ENCODE results near the gene CCDC82.
A peak's percentile ranks its signal among the peaks of the same experiment; 100 is the strongest.

The CCDC82 gene

DNA sequence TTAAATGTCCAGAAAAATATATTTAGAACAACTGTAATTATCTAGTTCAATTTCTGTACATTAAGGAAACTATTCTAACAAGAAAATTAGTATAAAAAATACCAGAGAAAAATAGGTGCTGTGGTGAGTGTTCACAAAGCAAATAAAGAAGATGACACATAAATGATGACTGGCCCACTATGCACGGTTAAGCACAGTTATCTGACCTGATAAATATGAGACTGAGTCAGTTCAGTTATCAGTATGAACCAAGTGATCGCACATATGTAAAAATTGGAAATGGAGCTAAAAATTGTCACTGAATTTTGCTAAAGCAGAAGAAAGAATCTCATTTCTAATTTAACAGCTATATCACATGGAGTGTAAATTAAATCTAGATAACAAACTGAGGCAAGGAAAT is 27.9 kb downstream of the CCDC82 start:
- Histone ChIP-seq H3K4me1 (ENCODE audit: insufficient read depth, low read length) (no peaks in the 10 kb centered on the region), H3K9ac (ENCODE audit: low read length) (no peak overlapping the region), H3K36me3 (ENCODE audit: insufficient read depth, low read length) (peaks cover 24% of the 10 kb centered on the region), H3K9me3 (ENCODE audit: low read length) (no peaks in the 10 kb centered on the region), H3K27me3 (ENCODE audit: control insufficient read depth in 1 of 2, insufficient read depth in 2 of 2, low read length in 2 of 2) (no peaks in the 10 kb centered on the region), H3K27ac (ENCODE audit: low read depth, low read length) (no peak overlapping the region), H3K4me3 (ENCODE audit: low read depth in 1 of 2, low read length in 2 of 2) (no peak overlapping the region)

DNA sequence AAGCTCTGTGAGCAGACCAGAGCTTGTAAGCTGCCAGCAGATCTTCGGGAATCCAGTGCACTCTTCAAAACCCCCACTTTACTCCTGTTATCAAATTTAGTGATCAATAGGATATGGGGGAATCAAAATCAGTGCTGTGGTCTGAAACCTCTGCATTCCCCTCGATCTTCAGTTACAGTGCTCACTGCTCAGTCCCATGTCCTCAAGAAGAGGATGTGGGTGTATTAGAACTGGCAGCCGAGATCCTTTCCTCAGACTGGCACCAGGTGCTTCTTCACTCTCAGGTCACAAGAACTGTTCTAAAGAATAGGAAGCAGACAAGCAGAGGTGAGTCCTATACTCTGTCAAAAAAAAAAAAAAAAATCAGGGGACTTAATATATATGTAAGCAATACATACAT is 31.4 kb downstream of the CCDC82 start:
- Histone ChIP-seq H3K9me3 (ENCODE audit: low read length) (no peaks in the 10 kb centered on the region), H3K27me3 (ENCODE audit: control insufficient read depth in 1 of 2, insufficient read depth in 2 of 2, low read length in 2 of 2) (no peaks in the 10 kb centered on the region), H3K4me3 (ENCODE audit: low read depth in 1 of 2, low read length in 2 of 2) (no peak overlapping the region), H3K4me1 (ENCODE audit: insufficient read depth, low read length) (no peaks in the 10 kb centered on the region), H3K9ac (ENCODE audit: low read length) (no peak overlapping the region), H3K27ac (ENCODE audit: low read depth, low read length) (no peak overlapping the region), H3K36me3 (ENCODE audit: insufficient read depth, low read length) (peaks cover 17% of the 10 kb centered on the region)

DNA sequence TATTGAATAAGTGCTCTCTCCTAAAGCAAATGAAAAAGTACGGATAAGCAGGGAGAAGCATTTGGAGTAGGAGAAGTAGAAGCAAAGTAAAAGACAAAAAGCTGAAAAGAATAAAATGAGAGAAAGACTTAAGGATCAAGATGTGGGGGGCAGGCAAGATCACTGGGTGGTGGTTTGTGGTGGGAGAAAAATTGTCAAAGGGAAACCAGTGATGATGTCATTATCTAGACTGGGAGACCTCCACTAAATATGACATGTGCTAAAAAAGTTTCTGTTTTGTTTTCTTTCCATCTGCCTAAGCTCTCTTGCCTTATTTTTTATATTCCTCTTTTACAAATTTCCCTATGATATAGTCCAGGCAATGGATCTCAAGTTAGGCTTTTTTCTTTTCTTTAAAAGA is 31.9 kb downstream of the CCDC82 start:
- Histone ChIP-seq H3K4me1 (ENCODE audit: insufficient read depth, low read length) (no peaks in the 10 kb centered on the region), H3K27me3 (ENCODE audit: control insufficient read depth in 1 of 2, insufficient read depth in 2 of 2, low read length in 2 of 2) (no peaks in the 10 kb centered on the region), H3K9ac (ENCODE audit: low read length) (no peak overlapping the region), H3K27ac (ENCODE audit: low read depth, low read length) (no peak overlapping the region), H3K9me3 (ENCODE audit: low read length) (no peaks in the 10 kb centered on the region), H3K4me3 (ENCODE audit: low read depth in 1 of 2, low read length in 2 of 2) (no peak overlapping the region), H3K36me3 (ENCODE audit: insufficient read depth, low read length) (peaks cover 17% of the 10 kb centered on the region)

DNA sequence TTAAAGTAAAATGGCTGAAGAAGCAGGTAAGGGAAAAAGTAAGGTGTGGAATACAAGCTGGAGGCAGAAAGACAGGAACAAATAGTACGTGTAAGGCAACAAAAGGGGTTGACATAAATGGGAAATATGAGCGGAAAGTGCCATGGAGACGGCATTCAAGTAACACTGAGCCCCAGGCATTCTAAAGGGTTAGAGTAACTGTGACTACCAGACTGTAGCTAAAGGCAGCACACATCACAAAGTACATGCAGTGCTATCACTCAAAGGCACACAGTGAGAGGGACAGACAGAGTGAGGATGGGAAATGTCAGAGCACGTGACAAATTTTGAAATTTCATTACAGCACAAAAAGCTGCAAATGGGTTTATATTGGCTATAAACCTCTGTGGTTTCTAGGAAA is 32.9 kb downstream of the CCDC82 start:
- Histone ChIP-seq H3K27me3 (ENCODE audit: control insufficient read depth in 1 of 2, insufficient read depth in 2 of 2, low read length in 2 of 2) (no peaks in the 10 kb centered on the region), H3K4me3 (ENCODE audit: low read depth in 1 of 2, low read length in 2 of 2) (no peak overlapping the region), H3K36me3 (ENCODE audit: insufficient read depth, low read length) (peaks cover 17% of the 10 kb centered on the region), H3K4me1 (ENCODE audit: insufficient read depth, low read length) (no peaks in the 10 kb centered on the region), H3K9me3 (ENCODE audit: low read length) (no peaks in the 10 kb centered on the region), H3K9ac (ENCODE audit: low read length) (no peak overlapping the region), H3K27ac (ENCODE audit: low read depth, low read length) (no peak overlapping the region)

DNA sequence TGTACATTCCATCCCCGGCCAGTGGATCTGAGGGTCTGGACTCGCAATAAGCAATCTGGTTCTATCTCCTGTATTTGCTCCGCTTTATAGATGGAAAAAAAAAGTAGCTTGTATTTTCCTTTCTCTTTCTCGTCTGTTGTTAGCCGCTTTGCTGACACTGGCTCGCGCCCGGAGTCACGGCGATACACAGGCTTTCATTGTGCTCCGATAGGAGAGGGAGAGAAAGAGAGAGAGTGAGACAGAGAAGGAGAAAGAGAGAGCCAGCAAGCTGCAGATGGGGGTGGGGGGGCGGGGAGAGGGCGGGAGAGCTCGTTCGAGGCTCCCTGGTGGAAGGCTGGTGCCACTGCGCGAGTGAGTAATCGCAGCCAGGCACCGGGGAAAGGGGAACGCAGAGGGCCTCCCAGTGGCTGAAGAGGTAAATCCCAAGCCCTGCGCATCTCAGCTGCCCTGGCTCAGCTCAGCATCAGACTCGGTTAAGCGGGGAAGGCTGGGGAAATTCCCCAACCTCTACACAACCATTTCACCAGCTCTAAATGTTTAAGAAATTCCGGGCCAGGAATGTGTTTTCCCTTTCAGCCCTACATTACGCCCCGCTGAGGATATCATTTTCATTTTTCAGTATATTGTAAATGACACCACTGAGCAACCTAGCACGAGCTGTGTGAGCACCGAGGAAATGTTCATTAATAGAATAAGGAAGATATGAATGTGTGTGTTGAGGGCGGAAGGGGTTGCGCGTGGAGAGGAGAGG is 46.6 kb downstream of the CCDC82 start, which contains the start of gene MAML2:
TSS of gene MAML2 (minus strand) at position 235 of the 751 bp plus-strand sequence. CDS start 1,300 bp downstream, outside the sequence.
- peak within 1 kb of the TSS; percentile 70 to 91 for H3K4me3 ChIP-seq (ENCODE audit: low read depth in 1 of 2, low read length in 2 of 2)
- H3K9ac ChIP-seq (ENCODE audit: low read length), result peak within 1 kb of the TSS; percentile 59
- peak within 1 kb of the TSS; percentile 52 for H3K27ac ChIP-seq (ENCODE audit: low read depth, low read length)
- H3K36me3 ChIP-seq (ENCODE audit: insufficient read depth, low read length), result no peaks in the 10 kb centered on the region
- H3K9me3 ChIP-seq (ENCODE audit: low read length), result no peaks in the 10 kb centered on the region
- H3K4me1 ChIP-seq (ENCODE audit: insufficient read depth, low read length), result peaks cover 29% of the 10 kb centered on the region
- H3K27me3 ChIP-seq (ENCODE audit: control insufficient read depth in 1 of 2, insufficient read depth in 2 of 2, low read length in 2 of 2), result no peaks in the 10 kb centered on the region

DNA sequence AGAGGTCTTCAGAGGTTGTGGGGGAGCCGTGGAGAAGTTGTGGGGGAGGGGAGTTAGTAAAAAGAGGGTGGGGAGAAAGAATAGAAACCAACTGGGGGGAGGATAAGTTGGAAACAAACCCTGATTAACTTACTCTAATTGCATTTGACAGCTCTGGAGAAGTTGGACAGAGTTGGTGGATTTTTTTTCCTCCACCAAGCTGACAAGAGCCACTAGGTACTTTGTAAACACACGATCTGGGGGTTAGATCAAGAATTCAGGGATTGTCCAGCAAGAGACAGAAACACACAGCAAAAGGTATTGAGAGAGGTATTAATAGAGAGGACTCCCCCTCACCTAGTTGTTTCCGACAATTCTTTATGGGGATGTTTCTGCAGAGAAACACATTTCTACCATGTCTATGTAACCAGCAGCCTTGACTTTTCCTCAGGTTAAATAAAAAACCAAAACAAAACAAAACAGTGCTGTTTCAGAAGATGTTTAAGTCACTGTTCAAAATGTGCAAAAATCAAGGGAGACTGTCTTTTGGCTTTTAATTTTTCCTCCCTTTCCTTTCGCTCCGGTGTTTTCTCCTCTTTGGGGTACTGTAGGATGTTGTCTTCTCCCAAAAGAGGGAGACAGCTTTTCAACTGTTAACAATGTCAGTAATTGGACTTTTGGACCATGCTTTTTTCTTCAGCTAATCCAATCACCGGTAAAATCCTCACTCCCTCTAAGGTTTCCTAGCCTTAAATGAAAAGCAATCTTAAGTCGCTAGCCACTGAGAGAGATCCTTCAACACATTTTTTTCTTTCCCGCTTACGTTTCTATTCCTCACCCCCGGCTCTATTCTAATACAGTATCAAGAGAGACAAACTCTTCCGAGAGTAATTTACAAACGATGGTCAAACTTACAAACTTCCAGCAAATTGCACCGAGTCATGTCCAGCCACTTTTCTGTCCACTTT is 47.4 kb downstream of the CCDC82 start:
- H3K9ac ChIP-seq (ENCODE audit: low read length), result peak overlapping the region; percentile 59
- peak overlapping the region; percentile 50 for H3K27ac ChIP-seq (ENCODE audit: low read depth, low read length)
- H3K9me3 ChIP-seq (ENCODE audit: low read length), result no peaks in the 10 kb centered on the region
- no peaks in the 10 kb centered on the region for H3K36me3 ChIP-seq (ENCODE audit: insufficient read depth, low read length)
- H3K4me3 ChIP-seq (ENCODE audit: low read depth in 1 of 2, low read length in 2 of 2), result peak overlapping the region; percentile 70 to 91
- no peaks in the 10 kb centered on the region for H3K27me3 ChIP-seq (ENCODE audit: control insufficient read depth in 1 of 2, insufficient read depth in 2 of 2, low read length in 2 of 2)
- peaks cover 35% of the 10 kb centered on the region for H3K4me1 ChIP-seq (ENCODE audit: insufficient read depth, low read length)

DNA sequence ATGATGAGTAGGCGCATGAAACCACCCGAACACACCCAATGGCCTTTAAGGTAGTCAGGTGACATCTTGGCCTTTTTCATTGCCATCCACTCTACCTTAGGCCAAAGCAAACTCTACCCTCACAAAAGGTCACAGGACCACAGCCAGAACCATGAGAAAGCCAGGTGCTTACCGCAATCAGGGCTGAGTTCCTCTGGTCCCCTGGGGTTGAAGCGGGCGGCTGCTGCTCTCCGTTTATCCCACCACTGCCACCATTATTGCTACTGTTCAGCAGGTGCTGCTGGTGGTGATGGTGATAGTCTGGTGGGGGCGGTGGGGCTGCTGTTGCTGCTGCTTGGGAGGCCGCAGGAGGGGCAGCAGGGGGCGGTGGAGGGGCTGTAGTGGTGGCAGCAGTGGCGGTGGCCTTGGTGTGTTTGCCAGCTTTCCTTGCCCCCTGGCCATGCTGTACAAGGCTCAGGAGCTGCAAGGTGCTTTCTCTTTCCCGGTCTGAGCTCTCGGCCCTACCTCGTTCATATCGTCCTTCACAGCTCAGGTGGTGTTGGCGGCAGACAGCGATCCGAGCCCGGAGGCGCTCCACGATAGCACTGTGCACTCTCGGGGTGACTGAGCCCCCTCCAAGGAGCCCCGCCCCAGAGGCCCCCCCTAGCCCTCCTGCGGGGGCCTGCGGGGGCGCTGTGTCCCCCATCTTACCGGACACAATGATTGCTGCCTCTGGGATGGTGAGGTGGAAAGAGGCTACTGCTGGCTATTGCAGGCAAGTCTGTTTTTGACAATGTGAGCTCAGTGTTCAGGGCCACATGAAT is 48.3 kb downstream of the CCDC82 start:
- peak overlapping the region; percentile 50 for H3K27ac ChIP-seq (ENCODE audit: low read depth, low read length)

DNA sequence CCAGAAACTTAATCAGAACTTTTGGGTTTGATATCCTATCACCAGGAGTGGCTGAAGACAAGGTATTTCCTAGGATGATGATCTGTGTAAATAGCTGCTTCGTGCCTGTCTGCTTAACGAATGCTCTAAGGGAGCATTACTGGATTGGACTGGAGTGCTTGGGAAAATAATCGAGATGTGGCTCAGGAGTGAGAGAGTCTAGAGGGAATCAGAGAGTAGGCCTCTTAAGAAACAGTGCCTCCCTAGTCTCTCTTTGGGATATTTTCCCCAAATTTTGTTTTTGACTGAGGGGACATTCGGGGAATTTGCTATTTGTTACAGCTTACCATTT is 49.2 kb downstream of the CCDC82 start:
- no peaks in the 10 kb centered on the region for H3K27me3 ChIP-seq (ENCODE audit: control insufficient read depth in 1 of 2, insufficient read depth in 2 of 2, low read length in 2 of 2)
- peaks cover 35% of the 10 kb centered on the region for H3K4me1 ChIP-seq (ENCODE audit: insufficient read depth, low read length)
- H3K36me3 ChIP-seq (ENCODE audit: insufficient read depth, low read length), result no peaks in the 10 kb centered on the region
- H3K9ac ChIP-seq (ENCODE audit: low read length), result no peak overlapping the region
- peak overlapping the region; percentile 40 for H3K27ac ChIP-seq (ENCODE audit: low read depth, low read length)
- peak overlapping the region; percentile 12 to 91 for H3K4me3 ChIP-seq (ENCODE audit: low read depth in 1 of 2, low read length in 2 of 2)
- no peaks in the 10 kb centered on the region for H3K9me3 ChIP-seq (ENCODE audit: low read length)

More for the DNA sequence above, 48.3 kb downstream of the CCDC82 start:
- H3K9me3 ChIP-seq (ENCODE audit: low read length), result no peaks in the 10 kb centered on the region
- H3K4me1 ChIP-seq (ENCODE audit: insufficient read depth, low read length), result peaks cover 35% of the 10 kb centered on the region
- H3K27me3 ChIP-seq (ENCODE audit: control insufficient read depth in 1 of 2, insufficient read depth in 2 of 2, low read length in 2 of 2), result no peaks in the 10 kb centered on the region
- H3K4me3 ChIP-seq (ENCODE audit: low read depth in 1 of 2, low read length in 2 of 2), result peak overlapping the region; percentile 70 to 91
- peak overlapping the region; percentile 59 for H3K9ac ChIP-seq (ENCODE audit: low read length)
- H3K36me3 ChIP-seq (ENCODE audit: insufficient read depth, low read length), result no peaks in the 10 kb centered on the region

DNA sequence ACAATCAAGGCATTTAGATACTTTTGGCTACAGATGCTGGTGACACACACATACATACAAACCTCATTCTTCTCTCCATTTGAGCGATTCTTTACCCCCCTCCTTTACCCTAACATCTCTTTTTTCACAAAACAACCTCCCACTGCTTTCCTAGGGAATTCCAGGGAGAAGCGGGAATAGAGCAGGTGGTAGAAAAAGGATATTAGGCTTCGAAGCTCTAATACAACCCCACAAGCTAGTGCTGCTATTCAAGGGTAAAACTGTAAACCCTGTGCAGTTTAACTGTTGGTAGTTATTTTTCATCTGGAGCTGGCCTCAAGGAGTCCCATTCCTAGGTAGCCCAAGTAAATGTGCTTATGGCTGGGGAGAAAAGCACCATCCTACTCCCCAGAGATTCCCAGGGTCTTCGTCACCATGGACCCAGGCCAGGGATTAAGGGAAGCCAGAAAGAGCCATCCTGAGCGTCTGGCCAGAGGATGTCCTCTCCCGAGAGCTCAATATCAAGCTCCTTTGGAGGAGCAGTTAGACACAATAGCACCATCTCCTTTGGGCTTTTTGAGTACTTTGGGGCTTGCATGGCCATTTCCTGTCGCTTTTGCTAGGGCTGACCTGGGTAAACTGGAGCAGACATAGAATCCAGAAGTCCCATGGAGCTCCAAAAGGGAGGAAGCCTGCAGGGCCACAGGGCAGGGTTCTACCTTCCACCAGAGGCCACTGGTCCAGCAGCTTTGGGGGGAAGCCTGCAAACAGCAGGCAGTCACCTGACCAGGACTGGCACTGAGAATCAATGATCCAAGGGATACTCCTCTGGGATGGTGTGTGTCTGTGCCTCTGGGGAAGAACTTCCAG is 49.8 kb downstream of the CCDC82 start:
- Histone ChIP-seq H3K36me3 (ENCODE audit: insufficient read depth, low read length) (no peaks in the 10 kb centered on the region), H3K9me3 (ENCODE audit: low read length) (no peaks in the 10 kb centered on the region), H3K4me1 (ENCODE audit: insufficient read depth, low read length) (peaks cover 35% of the 10 kb centered on the region), H3K4me3 (ENCODE audit: low read depth in 1 of 2, low read length in 2 of 2) (peak overlapping the region; percentile 12 to 91), H3K27ac (ENCODE audit: low read depth, low read length) (peak overlapping the region; percentile 40), H3K27me3 (ENCODE audit: control insufficient read depth in 1 of 2, insufficient read depth in 2 of 2, low read length in 2 of 2) (no peaks in the 10 kb centered on the region), H3K9ac (ENCODE audit: low read length) (peak overlapping the region; percentile 0)

DNA sequence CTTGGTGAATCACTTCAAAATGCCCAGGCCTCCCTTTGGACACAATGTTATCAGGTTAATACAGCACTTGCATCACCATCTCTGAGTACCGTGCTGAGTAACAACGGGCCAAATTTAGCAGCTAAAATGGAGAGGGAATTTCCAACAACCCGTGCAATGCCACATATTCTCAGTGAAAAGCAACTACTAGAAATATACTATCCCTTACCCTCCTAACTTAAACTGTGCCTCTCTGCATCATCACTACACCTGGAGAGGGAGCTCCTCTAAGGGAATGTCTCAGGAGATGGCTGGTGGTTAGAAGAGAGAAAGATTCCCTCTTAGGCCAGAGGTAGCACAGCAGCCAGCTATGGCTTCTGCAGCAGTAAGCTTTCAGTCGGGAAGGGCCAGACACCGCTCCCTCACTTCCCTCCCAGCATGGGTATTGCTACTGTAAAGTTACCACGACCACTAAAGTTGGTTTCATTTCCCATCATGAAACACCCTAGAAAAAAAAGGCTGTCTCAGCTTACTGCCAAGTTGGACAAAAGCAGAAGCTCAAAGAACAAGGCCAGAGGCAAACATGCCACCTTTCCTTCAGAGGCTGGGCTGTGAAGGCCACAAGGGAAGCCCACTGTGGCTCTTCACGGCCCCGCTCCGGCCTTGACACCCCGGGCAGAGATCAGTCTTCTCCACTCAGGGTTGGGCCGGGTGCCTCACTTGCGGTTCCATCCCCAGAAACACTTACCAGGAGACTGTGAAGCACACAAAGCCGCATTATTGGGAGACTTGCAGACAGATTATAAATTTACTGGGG is 50.6 kb downstream of the CCDC82 start:
- Histone ChIP-seq H3K27ac (ENCODE audit: low read depth, low read length) (peak overlapping the region; percentile 40), H3K4me1 (ENCODE audit: insufficient read depth, low read length) (peaks cover 35% of the 10 kb centered on the region), H3K36me3 (ENCODE audit: insufficient read depth, low read length) (no peaks in the 10 kb centered on the region), H3K27me3 (ENCODE audit: control insufficient read depth in 1 of 2, insufficient read depth in 2 of 2, low read length in 2 of 2) (no peaks in the 10 kb centered on the region), H3K9me3 (ENCODE audit: low read length) (no peaks in the 10 kb centered on the region), H3K9ac (ENCODE audit: low read length) (peak overlapping the region; percentile 0), H3K4me3 (ENCODE audit: low read depth in 1 of 2, low read length in 2 of 2) (peak overlapping the region; percentile 4 to 91)

Measured in muscle layer of colon (tissue), 2 donors.